Esophagus squamous epithelium (tissue), 4 donors: Measurements from ENCODE around the gene TRDMT1.

Experiments used
- CTCF ChIP-seq, 6 experiments: fragments of 450-650 bp in 4 of 6; fragments of 200-600 bp in 2 of 6; sonication (generic) in 2 of 6; IDR thresholded peaks; one replicate each; pipeline ENCODE4 v1.5.1; 2016 to 2019; ENCODE audit warnings: antibody characterized with exemption in 6 of 6, mild to moderate bottlenecking in 4 of 6, moderate library complexity in 4 of 6
- POLR2A ChIP-seq, 4 donors: fragments of 450-650 bp; IDR thresholded peaks; one replicate each; pipeline ENCODE4 v1.6.1; 2017; ENCODE audit warnings: antibody characterized with exemption in 4 of 4, mild to moderate bottlenecking in 4 of 4, moderate library complexity in 3 of 4

- no peak for TF ChIP-seq CTCF (IDR thresholded peaks at IDR 0.05)
- TF ChIP-seq POLR2A (IDR thresholded peaks at IDR 0.05), result no peak
Measured at GRCh38 chr10:17143055-17143690, 58.3 kb downstream of the TRDMT1 start.
